CD14-positive monocyte (primary cell): ENCODE results near the gene FOXI2. TPM values are rescaled to one million over a fixed set of nuclear protein-coding genes. Genes with fewer than 3 reads are reported as not detected.

Experiments used
- DNase-seq, 3 donors: peaks; one replicate each; pipeline ENCODE4 v3.0.0-alpha.2; 2011 to 2022
- H2AFZ ChIP-seq: 2 replicates; pipeline ENCODE4 v1.6.0; 2012; ENCODE audit warnings: mild to moderate bottlenecking, low read depth, low read length, inconsistent platforms; ENCODE audit not compliant: insufficient read depth, poor library complexity, severe bottlenecking
- H3K27ac ChIP-seq, 2 donors: 1 replicate in 1 of 2; 2 replicates in 1 of 2; pipeline ENCODE4 v1.5.1; 2012 to 2013; ENCODE audit warnings: low read length in 2 of 2, control low read depth in 1 of 2, inconsistent platforms in 1 of 2, low read depth in 1 of 2, mild to moderate bottlenecking in 1 of 2
- H3K27me3 ChIP-seq, 2 donors: one replicate each; pipeline versions ENCODE4 v1.6.0 to v1.6.1; 2011 to 2013; ENCODE audit warnings: low read length in 2 of 2; ENCODE audit not compliant: control insufficient read depth in 2 of 2, insufficient read depth in 2 of 2
- H3K36me3 ChIP-seq, 2 donors: replicated peaks in 1 of 2; 1 replicate in 1 of 2; 2 replicates in 1 of 2; pipeline versions ENCODE4 v1.5.1 to v1.6.1; 2012 to 2013; ENCODE audit warnings: low read length in 2 of 2, control low read depth in 1 of 2, inconsistent platforms in 1 of 2, mild to moderate bottlenecking in 1 of 2; ENCODE audit not compliant: insufficient read depth in 2 of 2, control insufficient read depth in 1 of 2
- H3K4me1 ChIP-seq, 2 donors: 1 replicate in 1 of 2; 2 replicates in 1 of 2; pipeline versions ENCODE4 v1.5.1 to v1.6.1; 2012 to 2013; ENCODE audit warnings: low read length in 2 of 2, control low read depth in 1 of 2, inconsistent platforms in 1 of 2, mild to moderate bottlenecking in 1 of 2, moderate library complexity in 1 of 2; ENCODE audit not compliant: insufficient read depth in 2 of 2, control insufficient read depth in 1 of 2
- H3K4me2 ChIP-seq: replicated peaks from 2 replicates; pipeline ENCODE3; 2012; ENCODE audit warnings: low read length, moderate library complexity, mild to moderate bottlenecking; ENCODE audit not compliant: poor library complexity, severe bottlenecking; ENCODE audit errors: extremely low read depth
- H3K4me3 ChIP-seq, 3 experiments: fragments of 200-600 bp in 1 of 3; sonication (generic) in 1 of 3; replicated peaks in 1 of 3; 1 replicate in 2 of 3; 2 replicates in 1 of 3; pipeline ENCODE4 v1.5.1; 2011 to 2013; ENCODE audit warnings: low read length in 3 of 3, mild to moderate bottlenecking in 3 of 3, control low read depth in 2 of 3, low read depth in 2 of 3, inconsistent platforms in 1 of 3, moderate library complexity in 1 of 3
- H3K79me2 ChIP-seq: 2 replicates; pipeline ENCODE4 v1.6.0; 2012; ENCODE audit warnings: mild to moderate bottlenecking, control low read depth, inconsistent platforms, low read length, moderate library complexity; ENCODE audit not compliant: insufficient read depth
- H3K9ac ChIP-seq: 2 replicates; pipeline ENCODE4 v1.6.0; 2017; ENCODE audit warnings: low read length, mild to moderate bottlenecking; ENCODE audit not compliant: insufficient read depth, poor library complexity, severe bottlenecking
- H3K9me3 ChIP-seq, 2 donors: replicated peaks in 1 of 2; 1 replicate in 1 of 2; 2 replicates in 1 of 2; pipeline versions ENCODE4 v1.5.1 to v1.6.1; 2012 to 2013; ENCODE audit warnings: low read length in 2 of 2, control low read depth in 1 of 2; ENCODE audit not compliant: control insufficient read depth in 1 of 2, insufficient read depth in 1 of 2
- H4K20me1 ChIP-seq: 2 replicates; pipeline ENCODE4 v1.6.0; 2012; ENCODE audit warnings: mild to moderate bottlenecking, low read length, control low read depth, moderate library complexity; ENCODE audit not compliant: insufficient read depth
- H3K27ac Mint-ChIP-seq, 7 donors: one replicate each; pipeline ENCODE4 v1.8.0; 2020; ENCODE audit warnings: mild to moderate bottlenecking in 7 of 7, mixed read lengths in 7 of 7, moderate library complexity in 6 of 7, inconsistent platforms in 2 of 7
- H3K27me3 Mint-ChIP-seq, 3 donors: one replicate each; pipeline ENCODE4 v1.8.0; 2021 to 2022; ENCODE audit warnings: low read depth in 3 of 3, mild to moderate bottlenecking in 3 of 3, mixed read lengths in 3 of 3, moderate library complexity in 3 of 3, inconsistent platforms in 1 of 3
- H3K36me3 Mint-ChIP-seq, 2 donors: one replicate each; pipeline ENCODE4 v1.8.0; 2020; ENCODE audit warnings: mixed read lengths in 2 of 2, inconsistent platforms in 1 of 2, mild to moderate bottlenecking in 1 of 2
- H3K4me1 Mint-ChIP-seq: one replicate; pipeline ENCODE4 v1.8.0; 2020; ENCODE audit warnings: mild to moderate bottlenecking, mixed read lengths
- H3K4me3 Mint-ChIP-seq, 2 donors: one replicate each; pipeline ENCODE4 v1.8.0; 2020; ENCODE audit warnings: mild to moderate bottlenecking in 2 of 2, mixed read lengths in 2 of 2, moderate library complexity in 1 of 2
- H3K9me3 Mint-ChIP-seq, 7 donors: one replicate each; pipeline ENCODE4 v1.8.0; 2020 to 2022; ENCODE audit warnings: mixed read lengths in 7 of 7, mild to moderate bottlenecking in 6 of 7, moderate library complexity in 6 of 7, inconsistent platforms in 2 of 7
- WGBS: methylation state at CpG from one replicate; pipeline ENCODE4 v1.1.5; 2013; ENCODE audit warnings: missing lambda C conversion rate; ENCODE audit not compliant: insufficient coverage; 5-methylcytosine and 5-hydroxymethylcytosine counted together
- intact Hi-C, 2 donors: fragments of 100-400 bp; cut with micrococcal nuclease; formaldehyde crosslinking; loops; one replicate each; pipeline versions ENCODE4 v1.15.0 to v1.15.1; 2023
- polyA plus RNA-seq, 3 donors: library from polyadenylated mRNA; depleted of rRNA in 1 of 3; unstranded in 2 of 3; stranded (reverse) in 1 of 3; fragments of 300-500 nt in 2 of 3; fragments of >200 nt in 1 of 3; fragmentation: Illumina TruSeq in 2 of 3; gene quantifications; 1 replicate in 2 of 3; 2 replicates in 1 of 3; pipeline ENCODE4 v1.2.3, GENCODE V29; 2012 to 2021
- TF ChIP-seq, protein P1 (sequence below): fragments of 200-600 bp; IDR thresholded peaks from one replicate; pipeline ENCODE4 v1.8.0; 2022; ENCODE audit warnings: antibody characterized with exemption, mild to moderate bottlenecking

FOXI2 gene
- polyA plus RNA-seq, 3 donors: not detected

DNA sequence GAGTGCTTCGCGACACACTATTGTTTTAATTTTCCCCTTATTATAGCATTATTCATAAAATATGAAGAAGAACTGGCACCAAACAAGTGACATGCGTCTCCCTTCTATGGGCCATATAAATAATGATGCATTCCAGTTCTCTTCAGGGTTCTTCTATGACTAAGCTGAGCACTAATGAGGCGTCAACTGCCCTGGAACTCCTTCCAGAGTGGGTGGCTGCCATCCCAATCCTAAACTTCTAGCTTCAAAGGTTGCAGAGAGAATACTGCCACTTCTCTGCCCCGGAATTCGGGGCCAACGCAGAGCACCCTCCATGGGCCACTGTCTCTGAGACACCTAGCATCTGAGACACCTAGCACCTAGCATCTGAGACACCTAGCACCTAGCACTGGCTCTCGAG lies 37.7 kb upstream of the FOXI2 start:
- DNase-seq: no peak
- peaks cover 0 to 11% (median 5%) of the 10 kb centered on the region in 3 donors for H3K27me3 Mint-ChIP-seq
- intact Hi-C loops: no loop called here
- H3K27ac Mint-ChIP-seq: no peak overlapping the region
- Histone ChIP-seq H3K27ac (no peak overlapping the region), H4K20me1 (no peaks in the 10 kb centered on the region), H3K4me2 (no peak overlapping the region), H3K27me3 (peaks cover 0 to 2% of the 10 kb centered on the region in 2 donors), H3K36me3 (no peaks in the 10 kb centered on the region), H3K4me3 (no peak overlapping the region), H3K9me3 (no peaks in the 10 kb centered on the region), H3K9ac (no peak overlapping the region), H2AFZ (no peak overlapping the region), H3K79me2 (no peaks in the 10 kb centered on the region), H3K4me1 (no peaks in the 10 kb centered on the region)
- H3K36me3 Mint-ChIP-seq: no peaks in the 10 kb centered on the region
- peaks cover 0 to 3% (median 0%) of the 10 kb centered on the region in 7 donors for H3K9me3 Mint-ChIP-seq
- H3K4me3 Mint-ChIP-seq: no peak overlapping the region
- 77% methylated on average over 5 of the region's 8 CpGs for WGBS
- TF ChIP-seq, protein P1, sequence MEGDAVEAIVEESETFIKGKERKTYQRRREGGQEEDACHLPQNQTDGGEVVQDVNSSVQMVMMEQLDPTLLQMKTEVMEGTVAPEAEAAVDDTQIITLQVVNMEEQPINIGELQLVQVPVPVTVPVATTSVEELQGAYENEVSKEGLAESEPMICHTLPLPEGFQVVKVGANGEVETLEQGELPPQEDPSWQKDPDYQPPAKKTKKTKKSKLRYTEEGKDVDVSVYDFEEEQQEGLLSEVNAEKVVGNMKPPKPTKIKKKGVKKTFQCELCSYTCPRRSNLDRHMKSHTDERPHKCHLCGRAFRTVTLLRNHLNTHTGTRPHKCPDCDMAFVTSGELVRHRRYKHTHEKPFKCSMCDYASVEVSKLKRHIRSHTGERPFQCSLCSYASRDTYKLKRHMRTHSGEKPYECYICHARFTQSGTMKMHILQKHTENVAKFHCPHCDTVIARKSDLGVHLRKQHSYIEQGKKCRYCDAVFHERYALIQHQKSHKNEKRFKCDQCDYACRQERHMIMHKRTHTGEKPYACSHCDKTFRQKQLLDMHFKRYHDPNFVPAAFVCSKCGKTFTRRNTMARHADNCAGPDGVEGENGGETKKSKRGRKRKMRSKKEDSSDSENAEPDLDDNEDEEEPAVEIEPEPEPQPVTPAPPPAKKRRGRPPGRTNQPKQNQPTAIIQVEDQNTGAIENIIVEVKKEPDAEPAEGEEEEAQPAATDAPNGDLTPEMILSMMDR: no peak
- H3K4me1 Mint-ChIP-seq: no peaks in the 10 kb centered on the region

DNA sequence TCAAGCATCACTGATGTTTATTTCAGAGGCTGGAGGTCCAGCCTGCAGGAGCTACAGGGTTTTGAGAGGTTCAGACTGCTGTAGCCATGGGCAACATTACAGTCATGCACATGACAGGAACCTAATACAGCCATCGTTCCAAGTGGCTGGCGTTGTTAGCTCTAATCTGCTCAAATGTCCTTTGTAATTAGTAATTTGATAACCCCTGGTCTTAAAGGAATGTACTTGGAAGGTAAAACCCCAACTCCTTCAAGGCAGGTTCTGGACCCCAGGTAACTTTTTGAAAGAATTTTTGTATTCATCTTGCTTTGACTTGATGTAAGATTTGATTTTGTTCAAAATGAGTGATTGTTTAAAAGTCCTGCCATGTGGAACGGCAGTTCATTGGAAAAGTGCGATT lies 34.7 kb upstream of the FOXI2 start:
- TF ChIP-seq, protein P1: no peak
- DNase-seq: no peak
- Histone ChIP-seq H3K9me3 (no peaks in the 10 kb centered on the region), H3K9ac (no peak overlapping the region), H3K4me1 (no peaks in the 10 kb centered on the region), H3K4me2 (no peak overlapping the region), H3K27me3 (peaks cover 0 to 2% of the 10 kb centered on the region in 2 donors), H3K79me2 (no peaks in the 10 kb centered on the region), H3K4me3 (no peak overlapping the region), H4K20me1 (no peaks in the 10 kb centered on the region), H2AFZ (no peak overlapping the region), H3K36me3 (no peaks in the 10 kb centered on the region), H3K27ac (no peak overlapping the region)
- Mint-ChIP-seq H3K4me3 (no peak overlapping the region), H3K36me3 (no peaks in the 10 kb centered on the region), H3K27ac (no peak overlapping the region), H3K4me1 (no peaks in the 10 kb centered on the region), H3K9me3 (peaks cover 0 to 4% (median 2%) of the 10 kb centered on the region in 7 donors), H3K27me3 (peaks cover 0 to 11% (median 0%) of the 10 kb centered on the region in 3 donors)
- intact Hi-C loops: no loop called here
- WGBS: 91% methylated on average over 2 of the region's 4 CpGs
